WTC11 (cell line): ENCODE measurements around the gene EXOC6.

Experiments used
- AR ChIP-seq: fragments of 250-450 bp; sonication (Bioruptor Pico); IDR thresholded peaks from 2 replicates; pipeline ENCODE4 v1.9.0; 2021; ENCODE audit warnings: mild to moderate bottlenecking
- ARID4B ChIP-seq: sonication (generic); formaldehyde crosslinking; IDR thresholded peaks from 2 replicates; pipeline ENCODE4 v1.8.0; 2023; ENCODE audit warnings: missing genetic modification reagents, mild to moderate bottlenecking, borderline replicate concordance
- CTCF ChIP-seq: fragments of 200-600 bp; IDR thresholded peaks from 2 replicates; pipeline ENCODE4 v1.8.0; 2022; ENCODE audit warnings: antibody characterized with exemption
- JUN ChIP-seq: sonication (generic); formaldehyde crosslinking; IDR thresholded peaks from 2 replicates; pipeline ENCODE4 v1.8.0; 2023; ENCODE audit warnings: mild to moderate bottlenecking, missing genetic modification reagents
- MAX ChIP-seq: sonication (generic); formaldehyde crosslinking; IDR thresholded peaks from 2 replicates; pipeline ENCODE4 v1.8.0; 2022; ENCODE audit warnings: mild to moderate bottlenecking, missing genetic modification reagents
- NFE2L1 ChIP-seq: sonication (generic); formaldehyde crosslinking; IDR thresholded peaks from 2 replicates; pipeline ENCODE4 v1.8.1; 2023; ENCODE audit warnings: missing genetic modification reagents
- TEAD4 ChIP-seq: sonication (generic); formaldehyde crosslinking; IDR thresholded peaks from 2 replicates; pipeline ENCODE4 v1.8.0; 2022; ENCODE audit warnings: mild to moderate bottlenecking, missing genetic modification reagents
- USF1 ChIP-seq: sonication (generic); formaldehyde crosslinking; IDR thresholded peaks from 2 replicates; pipeline ENCODE4 v1.8.0; 2022; ENCODE audit warnings: mild to moderate bottlenecking, missing genetic modification reagents
- ZBTB21 ChIP-seq: sonication (generic); formaldehyde crosslinking; IDR thresholded peaks from 2 replicates; pipeline ENCODE4 v1.8.1; 2023; ENCODE audit warnings: mild to moderate bottlenecking, missing genetic modification reagents, borderline replicate concordance
- ZMAT4 ChIP-seq: fragments of 250-450 bp; sonication (Bioruptor Pico); IDR thresholded peaks from 2 replicates; pipeline ENCODE4 v1.9.0; 2021; ENCODE audit warnings: mild to moderate bottlenecking
- ZNF512 ChIP-seq: sonication (generic); formaldehyde crosslinking; IDR thresholded peaks from 2 replicates; pipeline ENCODE4 v1.8.1; 2022; ENCODE audit warnings: missing genetic modification reagents, borderline replicate concordance

GRCh38 chr10:92811986-92812385, 36.3 kb upstream of the EXOC6 start:
- TF ChIP-seq CTCF (no peak), MAX (no peak), AR (CRISPR knock-in tag) (no peak), JUN (CRISPR knock-in tag) (no peak), ZMAT4 (no peak), USF1 (CRISPR knock-in tag) (no peak), ZBTB21 (no peak), TEAD4 (CRISPR knock-in tag) (no peak), ZNF512 (CRISPR knock-in tag) (no peak), NFE2L1 (CRISPR knock-in tag) (no peak), ARID4B (no peak)
